Progenitor cell of endocrine pancreas (in vitro differentiated cells): ENCODE measurements around the gene FHAD1. TPM values are rescaled to one million over a fixed set of nuclear protein-coding genes. Genes with fewer than 3 reads are reported as not detected.
A peak's percentile ranks its signal among the peaks of the same experiment; 100 is the strongest.

Experiments
- DNase-seq: peaks from one replicate; pipeline ENCODE4 v3.0.0; 2021; ENCODE audit warnings: low spot score; ENCODE audit not compliant: unreplicated experiment
- H3K27ac Mint-ChIP-seq: 2 replicates; pipeline ENCODE4 v1.8.0; 2021; ENCODE audit warnings: mild to moderate bottlenecking, moderate library complexity, mixed read lengths
- H3K27me3 Mint-ChIP-seq: 2 replicates; pipeline ENCODE4 v1.8.0; 2021; ENCODE audit warnings: mixed read lengths
- H3K36me3 Mint-ChIP-seq: 2 replicates; pipeline ENCODE4 v1.8.0; 2022; ENCODE audit warnings: mixed read lengths; ENCODE audit not compliant: insufficient read depth
- H3K4me1 Mint-ChIP-seq: 2 replicates; pipeline ENCODE4 v1.8.0; 2021; ENCODE audit warnings: low read depth, mixed read lengths
- H3K4me3 Mint-ChIP-seq: 2 replicates; pipeline ENCODE4 v1.8.0; 2021; ENCODE audit warnings: low read depth, mild to moderate bottlenecking, moderate library complexity, mixed read lengths
- H3K9me3 Mint-ChIP-seq: 2 replicates; pipeline ENCODE4 v1.8.0; 2021; ENCODE audit warnings: low read depth, mixed read lengths
- CTCF ChIP-seq: fragments of 200-600 bp; sonication (generic); IDR thresholded peaks from one replicate; pipeline ENCODE4 v1.5.0; 2021; ENCODE audit warnings: antibody characterized with exemption, mild to moderate bottlenecking; ENCODE audit not compliant: unreplicated experiment
- total RNA-seq: library from RNA; stranded (reverse); gene quantifications from 2 replicates; pipeline ENCODE4 v1.2.1, GENCODE V29; 2021

FHAD1 gene
- total RNA-seq, 1 donor from 2014 or later, result 5.0 TPM

GRCh38 chr1:15201849-15202551, 45.0 kb upstream of the FHAD1 start:
- H3K36me3 Mint-ChIP-seq, result no peaks in the 10 kb centered on the region
- peak overlapping the region; percentile 30 for H3K4me3 Mint-ChIP-seq
- no peaks in the 10 kb centered on the region for H3K9me3 Mint-ChIP-seq
- H3K4me1 Mint-ChIP-seq, result peaks cover 58% of the 10 kb centered on the region
- TF ChIP-seq CTCF, result no peak
- no peak for DNase-seq
- H3K27me3 Mint-ChIP-seq, result no peaks in the 10 kb centered on the region
- peak overlapping the region; percentile 67 for H3K27ac Mint-ChIP-seq

DNA sequence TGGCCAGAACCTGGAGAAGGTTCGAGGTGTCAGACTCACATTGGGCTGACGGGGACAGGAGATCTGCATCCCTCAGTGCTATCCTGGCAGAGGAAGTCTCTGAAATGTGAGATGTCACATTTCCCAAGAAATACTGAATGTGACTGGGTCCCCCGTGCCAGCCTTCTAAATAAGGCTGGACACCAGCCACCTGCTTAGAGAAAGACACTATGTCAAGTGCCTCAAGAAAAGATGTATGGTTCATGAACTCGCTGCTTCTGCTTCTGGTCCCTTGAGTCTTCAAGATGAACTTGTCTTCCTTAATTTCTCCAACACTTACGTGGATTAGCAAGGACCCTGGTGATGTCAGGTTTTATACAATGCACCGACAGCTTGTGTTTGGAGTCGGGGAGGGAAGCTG, 42.1 kb upstream of the FHAD1 start:
- Mint-ChIP-seq H3K27me3 (no peaks in the 10 kb centered on the region), H3K27ac (no peak overlapping the region), H3K4me3 (no peak overlapping the region), H3K36me3 (no peaks in the 10 kb centered on the region), H3K9me3 (no peaks in the 10 kb centered on the region), H3K4me1 (peaks cover 55% of the 10 kb centered on the region)
- DNase-seq, result no peak
- no peak for TF ChIP-seq CTCF

DNA sequence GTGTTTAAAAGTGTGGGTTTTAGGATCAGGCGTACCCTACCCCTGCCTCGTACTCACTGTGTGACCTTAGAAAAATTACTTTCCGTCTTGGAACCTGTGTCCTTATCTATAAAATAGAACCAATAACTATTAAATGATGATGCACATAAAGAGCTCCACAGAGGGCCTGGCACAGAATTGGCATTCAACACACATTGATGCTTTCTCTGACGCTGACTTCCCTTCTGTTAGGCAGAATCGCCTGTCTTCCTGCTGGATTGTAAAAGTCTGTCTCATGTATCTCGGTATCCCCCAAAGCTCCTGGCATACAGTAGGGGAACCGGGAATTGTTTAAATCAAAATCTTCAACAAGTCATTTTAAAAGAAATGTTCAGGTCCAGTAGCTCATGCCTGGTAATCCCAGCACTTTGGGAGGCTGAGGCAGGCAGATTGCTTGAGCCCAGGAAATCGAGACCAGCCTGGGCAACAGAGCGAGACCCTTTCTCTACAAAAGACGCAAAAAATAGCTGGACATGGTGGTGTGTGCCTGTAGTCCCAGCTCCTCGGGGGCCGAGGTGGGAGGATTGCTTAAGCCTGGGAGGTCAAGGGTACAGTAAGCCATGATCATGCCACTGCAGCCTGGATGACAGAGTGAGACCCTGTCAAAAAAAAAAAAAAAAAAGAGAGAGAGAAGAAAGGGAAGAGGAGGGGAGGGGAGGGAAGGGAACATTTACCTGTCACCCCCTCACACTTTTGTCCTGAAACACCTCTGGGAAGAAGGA, 41.3 kb upstream of the FHAD1 start:
- no peak overlapping the region for H3K4me3 Mint-ChIP-seq
- H3K4me1 Mint-ChIP-seq, result peaks cover 47% of the 10 kb centered on the region
- peak overlapping the region; percentile 33 for H3K27ac Mint-ChIP-seq
- no peaks in the 10 kb centered on the region for H3K9me3 Mint-ChIP-seq
- DNase-seq, result no peak
- no peak for TF ChIP-seq CTCF
- H3K36me3 Mint-ChIP-seq, result no peaks in the 10 kb centered on the region
- H3K27me3 Mint-ChIP-seq, result no peaks in the 10 kb centered on the region

- Mint-ChIP-seq H3K9me3 (no peaks in the 10 kb centered on the region), H3K27ac (peak overlapping the region; percentile 6), H3K27me3 (no peaks in the 10 kb centered on the region), H3K36me3 (no peaks in the 10 kb centered on the region), H3K4me3 (peak overlapping the region; percentile 2), H3K4me1 (peaks cover 41% of the 10 kb centered on the region)
- no peak for TF ChIP-seq CTCF
- DNase-seq, result no peak
Measured at GRCh38 chr1:15206418-15207030, 40.5 kb upstream of the FHAD1 start.

GRCh38 chr1:15207031-15207828, 39.8 kb upstream of the FHAD1 start:
- peak overlapping the region; percentile 2 for H3K4me3 Mint-ChIP-seq
- peaks cover 34% of the 10 kb centered on the region for H3K4me1 Mint-ChIP-seq
- no peaks in the 10 kb centered on the region for H3K9me3 Mint-ChIP-seq

More at GRCh38 chr1:15207031-15207828, 39.8 kb upstream of the FHAD1 start:
- DNase-seq, result no peak
- Mint-ChIP-seq H3K36me3 (no peaks in the 10 kb centered on the region), H3K27ac (peak overlapping the region; percentile 51), H3K27me3 (no peaks in the 10 kb centered on the region)
- no peak for TF ChIP-seq CTCF
